HL-60/S4 treated with phorbol 12-myristate 13-acetate at 8.2 ng/mL for 4 days and 3 days (cell line): ENCODE data around the gene CIDEC.
"Not testable (repeated sequence)": the region's sequence is repeated elsewhere in the genome, so short reads cannot be mapped to it uniquely, and the experiment has no call there.

Experiments
- in situ Hi-C: fragments of 300-500 bp; cut with MboI; formaldehyde crosslinking; loops from 2 replicates; pipeline ENCODE4 v1.15.0; 2022; ENCODE audit warnings: low sequenced_read_pairs

CIDEC gene

GRCh38 chr3:9902372-9903237 lies 22.6 kb upstream of the CIDEC start, which contains the start of gene IL17RE:
Gene IL17RE, plus strand, starts transcription at chr3:9902848. Its CDS starts 85 bp downstream, at chr3:9902933.
- in situ Hi-C loops = no loop called here

- in situ Hi-C loops = no loop called here
These were observed 21.9 kb upstream of the CIDEC start for GRCh38 chr3:9901967-9902366.

GRCh38 chr3:9900965-9901415 lies 20.9 kb upstream of the CIDEC start:
- in situ Hi-C loops = not testable (repeated sequence)

- in situ Hi-C loops = no loop called here
These were observed 19.3 kb upstream of the CIDEC start for GRCh38 chr3:9899289-9899791.

GRCh38 chr3:9898467-9899241 lies 18.6 kb upstream of the CIDEC start:
- in situ Hi-C loops = no loop called here

GRCh38 chr3:9897408-9898372 lies 17.6 kb upstream of the CIDEC start:
- in situ Hi-C loops = no loop called here

GRCh38 chr3:9896755-9897407 lies 16.8 kb upstream of the CIDEC start:
- in situ Hi-C loops = not testable (repeated sequence)

GRCh38 chr3:9895715-9896114 lies 15.7 kb upstream of the CIDEC start:
- in situ Hi-C loops = not testable (repeated sequence)

- in situ Hi-C loops = no loop called here
These were observed 13.7 kb upstream of the CIDEC start for GRCh38 chr3:9893739-9894138.

- in situ Hi-C loops = no loop called here
These were observed 11.1 kb upstream of the CIDEC start for GRCh38 chr3:9891072-9891622.

- in situ Hi-C loops = no loop called here
These were observed 10.4 kb upstream of the CIDEC start, which contains the start of gene JAGN1 for GRCh38 chr3:9890249-9891071. Gene JAGN1, plus strand, starts transcription at chr3:9890610. Its CDS starts 113 bp downstream, at chr3:9890723.

GRCh38 chr3:9889405-9889804 lies 9.4 kb upstream of the CIDEC start:
- in situ Hi-C loops = no loop called here

GRCh38 chr3:9888540-9888939 lies 8.5 kb upstream of the CIDEC start:
- in situ Hi-C loops = no loop called here

GRCh38 chr3:9887480-9887879 lies 7.4 kb upstream of the CIDEC start:
- in situ Hi-C loops = no loop called here

- in situ Hi-C loops = no loop called here
These were observed 6.3 kb upstream of the CIDEC start for GRCh38 chr3:9886328-9886727.

GRCh38 chr3:9884555-9885165 lies 4.6 kb upstream of the CIDEC start:
- in situ Hi-C loops = no loop called here

- in situ Hi-C loops = no loop called here
These were observed 3.9 kb upstream of the CIDEC start for GRCh38 chr3:9883706-9884554.
